Gastrocnemius medialis (tissue), 4 donors: ENCODE measurements around the gene CCDC158.

Experiments
- CTCF ChIP-seq, 5 experiments: fragments of 450-650 bp in 3 of 5; fragments of 200-600 bp in 2 of 5; sonication (generic) in 2 of 5; IDR thresholded peaks in 4 of 5; conservative IDR thresholded peaks in 1 of 5; 1 replicate in 4 of 5; 2 replicates in 1 of 5; pipeline ENCODE4 v1.5.1; 2016 to 2019; ENCODE audit warnings: antibody characterized with exemption in 5 of 5, mild to moderate bottlenecking in 3 of 5, moderate library complexity in 3 of 5
- POLR2A ChIP-seq, 2 donors: fragments of 450-650 bp; IDR thresholded peaks; one replicate each; pipeline ENCODE4 v1.6.1; 2017; ENCODE audit warnings: antibody characterized with exemption in 2 of 2, mild to moderate bottlenecking in 2 of 2, moderate library complexity in 2 of 2

- TF ChIP-seq CTCF (IDR thresholded peaks at IDR 0.05 in 4 of 5, conservative IDR thresholded peaks at IDR 0.05 in 1 of 5): no peak
- TF ChIP-seq POLR2A (IDR thresholded peaks at IDR 0.05): no peak
Observed at GRCh38 chr4:76384052-76384451, 36.9 kb downstream of the CCDC158 start.
